GM19238 (cell line): ENCODE measurements around the gene CNRIP1.
A peak's percentile ranks its signal among the peaks of the same experiment; 100 is the strongest.
"Not testable (repeated sequence)": the region's sequence is repeated elsewhere in the genome, so short reads cannot be mapped to it uniquely, and the experiment has no call there.

Experiments
- DNase-seq: peaks from one replicate; pipeline ENCODE4 v3.0.0; 2011; ENCODE audit warnings: low spot score; ENCODE audit not compliant: insufficient read length

CNRIP1 gene

DNA sequence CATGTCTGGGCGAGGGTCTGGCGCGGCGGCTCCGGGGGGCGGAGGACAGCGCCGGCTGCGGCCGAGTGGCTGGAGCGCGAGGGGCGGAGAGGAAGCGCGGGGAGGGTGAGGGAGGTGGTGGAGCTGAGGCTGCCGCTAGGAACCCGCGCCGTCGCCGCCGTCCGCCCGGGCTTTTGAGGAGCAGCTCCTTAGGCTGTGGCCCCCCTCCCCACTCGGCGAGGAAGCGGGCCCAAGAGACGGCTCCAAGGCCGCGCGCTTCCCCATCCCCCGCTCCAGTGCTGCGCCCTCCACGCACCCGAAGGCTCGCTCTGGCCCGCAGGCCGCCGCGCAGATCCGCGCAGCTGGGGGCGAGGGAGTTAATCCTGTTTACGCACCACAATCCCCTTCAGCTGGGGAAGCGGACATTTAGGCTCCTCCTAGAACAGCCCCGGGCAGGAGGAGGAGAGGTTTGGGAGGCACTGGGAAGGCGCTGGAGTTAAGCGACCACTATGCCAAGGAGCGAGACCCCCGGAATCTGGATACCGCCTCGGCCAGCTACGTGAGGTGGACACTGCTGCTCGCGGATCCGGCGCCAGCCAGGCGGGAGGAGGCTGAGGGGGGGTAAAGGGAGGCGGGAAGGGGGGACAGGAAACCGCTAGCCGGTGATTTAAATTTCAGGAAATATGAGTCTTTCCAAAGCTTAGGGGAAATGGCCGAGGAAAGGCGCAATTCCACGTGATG lies at the start of gene CNRIP1:
Gene CNRIP1, minus strand, starts transcription at position 552 of the 720 bp plus-strand sequence. Its CDS starts 549 bp downstream, at position 3.
- no peak for DNase-seq

DNA sequence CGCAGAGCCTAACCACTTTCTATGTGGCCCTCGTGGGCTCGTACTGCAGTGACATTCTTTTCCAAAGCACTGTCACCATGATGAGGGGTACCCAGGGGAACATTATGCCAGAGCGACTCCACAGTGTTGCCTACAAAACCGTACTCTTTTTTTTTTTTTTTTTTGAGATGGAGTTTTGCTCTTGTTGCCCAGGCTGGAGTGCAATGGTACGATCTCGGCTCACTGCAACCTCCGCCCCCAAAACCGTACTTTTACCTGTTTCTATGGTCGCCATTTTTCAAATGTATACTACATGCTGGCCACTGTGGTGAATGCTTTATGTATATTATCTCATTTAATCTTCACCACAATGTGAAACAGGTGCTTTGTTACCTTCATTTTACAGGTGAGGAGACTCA lies 49.6 kb upstream of the CNRIP1 start:
- DNase-seq: no peak

DNA sequence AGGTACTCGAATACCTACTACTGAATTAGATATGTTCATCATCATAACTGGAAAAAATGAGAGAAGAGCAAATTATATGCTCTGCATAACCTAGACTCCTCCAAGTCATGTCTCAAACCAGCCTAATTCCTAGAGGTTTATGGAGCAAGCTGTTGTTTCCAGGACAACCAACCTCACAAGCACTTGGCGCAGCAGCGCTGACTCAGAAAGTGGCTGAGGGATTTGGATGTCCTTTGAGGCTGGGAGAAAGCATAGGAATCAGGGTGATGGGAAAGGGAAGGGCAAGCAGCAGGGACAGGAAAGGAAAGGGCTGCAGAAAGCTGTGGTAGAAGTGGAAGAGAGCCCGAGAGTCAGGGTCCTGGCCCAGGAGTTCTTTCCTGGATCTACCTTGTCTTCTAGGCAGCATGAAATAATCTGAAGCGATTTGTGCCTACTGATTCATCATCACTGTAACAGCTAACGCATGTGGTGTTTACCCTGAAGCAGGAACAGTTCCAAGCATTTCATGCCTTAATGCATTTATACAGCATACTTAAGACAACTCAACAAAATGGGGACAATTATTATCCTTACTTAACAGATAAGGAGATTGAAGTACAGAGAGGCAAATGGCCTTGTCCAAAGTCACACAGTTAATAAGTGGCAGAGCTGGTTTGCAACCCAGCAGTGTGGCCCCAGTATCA lies 49.0 kb upstream of the CNRIP1 start:
- DNase-seq: no peak

DNA sequence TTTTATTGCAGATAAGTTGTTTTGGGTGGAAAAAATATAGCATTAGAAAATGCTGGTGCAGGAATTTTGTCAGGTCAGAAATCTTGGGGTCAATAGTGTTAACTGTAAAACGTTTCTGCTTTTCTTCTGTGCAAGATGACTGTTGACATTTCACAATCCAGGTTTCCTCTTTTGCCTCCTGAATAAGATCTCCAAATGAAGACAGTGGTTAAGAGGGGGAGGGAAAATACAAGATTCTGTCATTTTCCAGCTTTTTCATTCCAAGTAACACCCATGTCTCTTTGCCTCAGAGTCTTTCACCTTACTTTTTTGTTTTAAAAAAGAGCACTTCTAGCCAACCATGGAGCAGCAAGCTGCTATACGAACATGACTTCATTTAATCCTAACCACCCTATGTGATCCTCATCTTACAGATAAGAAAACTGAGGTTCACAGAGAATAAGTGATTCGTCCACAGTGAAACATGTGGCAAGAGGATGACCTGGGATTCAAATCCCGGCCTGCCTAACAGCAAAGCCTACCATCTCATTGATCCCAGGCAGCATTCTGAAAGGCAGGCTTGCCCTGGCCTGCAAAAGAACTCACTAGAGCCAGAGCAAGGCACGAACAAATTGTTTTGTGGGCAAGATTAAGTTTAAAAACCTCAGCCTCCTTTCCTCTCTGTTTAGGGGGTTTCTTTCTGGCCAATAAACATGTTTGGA lies 48.4 kb upstream of the CNRIP1 start:
- no peak for DNase-seq

- DNase-seq: no peak
Measured at GRCh38 chr2:68366083-68366560, 46.4 kb upstream of the CNRIP1 start.

DNA sequence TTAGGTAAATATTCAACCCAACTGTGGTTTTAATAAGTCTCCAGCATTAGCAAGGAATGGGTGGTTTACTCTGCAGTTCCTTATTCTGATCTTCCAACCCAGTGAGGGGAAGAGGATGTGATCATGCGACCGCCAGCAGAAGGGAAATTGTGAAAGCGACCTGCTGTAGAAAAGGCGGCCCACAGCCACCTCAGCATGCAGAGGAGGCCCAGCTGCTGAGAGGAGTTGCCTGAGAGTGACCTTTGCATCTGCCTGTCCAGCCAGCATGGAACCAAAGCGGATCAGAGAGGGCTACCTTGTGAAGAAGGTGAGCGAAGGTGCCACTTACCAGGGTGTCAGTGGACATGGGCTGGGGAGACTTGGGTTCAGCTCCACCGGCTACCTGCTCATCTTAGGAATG lies 45.3 kb upstream of the CNRIP1 start, which contains the start of gene PLEK:
Gene PLEK, plus strand, starts transcription at position 196 of the 400 bp plus-strand sequence. Its CDS starts 70 bp downstream, at position 266.
- no peak for DNase-seq

DNA sequence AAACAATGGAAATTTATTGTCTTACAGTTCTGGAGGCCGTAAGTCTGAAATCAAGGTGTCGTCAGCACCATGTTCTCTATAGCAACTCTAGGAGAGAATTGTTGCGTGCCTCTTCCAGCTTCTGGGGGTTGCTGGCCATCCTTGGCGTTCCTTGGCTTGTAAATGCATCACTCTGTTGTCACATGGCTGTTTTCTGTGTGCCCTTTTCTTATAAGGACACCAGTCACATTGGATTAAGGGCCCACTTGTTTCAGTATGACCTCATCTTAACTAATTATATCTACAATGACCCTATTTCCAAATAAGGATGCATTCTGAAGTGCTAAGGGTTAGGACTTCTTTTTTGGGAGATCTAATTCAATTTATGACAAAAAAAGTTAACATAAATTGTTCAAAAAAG lies 44.0 kb upstream of the CNRIP1 start:
- no peak for DNase-seq

GRCh38 chr2:68362749-68363148 lies 43.0 kb upstream of the CNRIP1 start:
- DNase-seq: no peak

- peak; percentile 28 for DNase-seq
Measured at GRCh38 chr2:68362069-68362468, 42.3 kb upstream of the CNRIP1 start.

- DNase-seq: no peak
Measured at GRCh38 chr2:68359889-68360288, 40.1 kb upstream of the CNRIP1 start.

- peak; percentile 24 for DNase-seq
Measured at GRCh38 chr2:68357605-68358337, 38.0 kb upstream of the CNRIP1 start.

DNA sequence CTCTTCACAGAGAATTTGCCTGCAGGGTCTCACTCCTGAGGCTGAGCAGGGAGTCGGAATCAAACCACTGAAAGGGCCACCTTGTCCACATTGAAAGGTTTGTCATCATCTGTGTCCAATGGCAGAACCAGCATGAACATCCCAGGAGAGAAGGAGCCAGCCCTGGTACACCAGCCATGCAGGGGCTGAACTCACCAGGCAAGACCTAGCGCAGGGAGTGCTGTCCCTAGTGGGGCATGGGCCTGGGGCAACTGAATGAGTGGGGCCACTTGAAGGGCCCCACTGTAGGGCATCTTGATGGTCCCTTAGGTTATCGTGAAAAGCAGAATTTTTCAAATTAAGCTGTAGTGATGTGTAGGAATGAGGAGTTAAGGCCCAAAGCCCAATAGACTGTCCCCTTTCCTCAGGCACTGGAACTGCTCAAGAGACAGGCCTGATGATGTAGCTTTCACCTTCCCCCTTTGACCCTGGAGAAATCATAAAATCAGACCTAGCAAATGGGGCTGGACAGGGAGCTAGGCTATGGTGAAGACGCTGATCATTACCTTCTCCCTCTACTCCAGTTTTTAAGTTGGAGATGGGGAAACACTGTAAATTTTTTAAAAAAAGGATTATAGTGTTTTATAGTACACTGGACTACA lies 37.0 kb upstream of the CNRIP1 start:
- no peak for DNase-seq

DNA sequence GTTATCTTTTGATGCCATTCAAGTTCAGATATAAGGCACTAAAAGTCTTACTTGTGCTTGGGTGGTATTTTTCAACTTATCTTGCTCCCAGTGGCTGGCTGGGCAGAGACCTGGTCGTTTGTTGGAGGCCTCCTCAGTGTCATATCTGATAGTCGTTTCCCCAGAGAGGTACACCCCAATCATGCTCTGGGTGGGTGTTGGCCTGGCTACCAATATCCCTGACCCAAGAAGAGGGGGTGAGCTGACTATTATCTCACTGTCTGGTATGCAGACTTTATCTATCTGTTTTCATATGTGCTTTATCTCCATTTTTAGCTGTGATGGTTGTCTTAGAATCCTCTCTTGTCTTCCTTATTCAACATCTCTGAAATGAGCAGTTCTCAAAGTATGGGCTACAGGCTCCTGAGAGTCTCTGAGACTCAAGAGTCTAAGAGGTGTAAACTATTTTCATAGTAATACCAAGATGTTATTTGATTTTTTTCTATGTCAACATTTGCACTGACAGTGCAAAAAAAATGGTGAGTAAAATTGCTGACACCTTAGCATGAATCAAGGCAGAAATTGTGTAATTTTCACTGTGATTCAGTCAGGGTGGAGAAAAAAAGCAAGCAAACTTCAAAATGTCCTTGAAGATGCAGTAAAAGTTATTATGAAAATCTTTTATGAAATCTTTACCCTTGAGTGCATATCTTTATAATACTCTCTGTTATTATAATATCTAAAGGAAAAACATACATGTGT lies 33.1 kb upstream of the CNRIP1 start:
- no peak for DNase-seq

- DNase-seq: no peak
Measured at GRCh38 chr2:68351997-68352396, 32.2 kb upstream of the CNRIP1 start.

DNA sequence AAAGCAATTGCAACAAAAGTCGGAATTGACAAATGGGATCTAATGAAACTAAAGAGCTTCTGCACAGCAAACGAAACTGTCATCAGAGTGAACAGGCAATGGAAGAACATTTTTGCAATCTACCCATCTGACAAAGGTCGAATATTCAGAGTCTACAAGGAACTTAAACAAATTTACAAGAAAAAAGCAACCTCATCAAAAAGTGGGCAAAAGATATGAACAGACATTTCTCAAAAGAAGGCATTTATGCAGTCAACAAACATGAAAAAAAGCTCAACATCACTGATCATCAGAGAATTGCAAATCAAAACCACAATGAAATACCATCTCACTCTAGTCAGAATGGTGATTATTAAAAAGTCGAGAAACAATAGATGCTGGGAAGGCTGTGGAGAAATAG lies 29.3 kb upstream of the CNRIP1 start:
- not testable (repeated sequence) for DNase-seq

DNA sequence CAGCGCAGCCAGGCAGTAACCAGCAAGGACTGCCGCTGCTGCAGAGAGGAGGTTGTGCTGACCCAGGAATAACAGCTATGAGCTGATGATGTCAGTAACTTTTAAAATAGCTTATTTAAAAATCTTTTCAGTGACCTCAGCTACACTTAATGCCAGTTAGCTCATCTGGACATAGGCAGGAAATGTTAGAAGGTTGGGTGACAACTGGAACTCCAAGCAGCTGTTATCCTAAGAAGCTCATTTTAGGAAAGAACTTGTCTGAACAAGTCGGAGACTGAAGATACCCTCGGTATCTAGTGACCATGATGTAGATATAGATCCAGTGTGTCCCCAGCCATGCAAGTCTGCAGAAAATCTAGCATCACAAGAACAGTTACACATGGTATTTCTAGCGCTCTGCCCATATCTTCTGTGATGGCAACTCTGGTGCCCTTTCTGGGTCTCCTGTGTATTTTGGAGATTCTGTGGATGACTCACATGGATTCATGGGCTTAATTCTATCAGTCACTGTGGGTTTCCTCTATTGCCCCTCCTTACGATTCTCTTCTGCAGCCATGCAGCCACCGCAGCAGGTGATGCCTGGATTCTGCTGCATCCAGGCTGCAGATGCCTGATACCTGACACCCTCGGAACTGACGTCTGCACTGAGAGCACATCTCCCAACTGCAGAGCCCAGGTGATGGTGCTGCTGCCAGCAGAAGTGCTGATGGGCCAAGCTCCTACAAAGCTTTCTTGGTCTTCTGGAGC lies 25.6 kb upstream of the CNRIP1 start:
- no peak for DNase-seq

GRCh38 chr2:68344031-68344430 lies 24.3 kb upstream of the CNRIP1 start:
- DNase-seq: no peak

DNA sequence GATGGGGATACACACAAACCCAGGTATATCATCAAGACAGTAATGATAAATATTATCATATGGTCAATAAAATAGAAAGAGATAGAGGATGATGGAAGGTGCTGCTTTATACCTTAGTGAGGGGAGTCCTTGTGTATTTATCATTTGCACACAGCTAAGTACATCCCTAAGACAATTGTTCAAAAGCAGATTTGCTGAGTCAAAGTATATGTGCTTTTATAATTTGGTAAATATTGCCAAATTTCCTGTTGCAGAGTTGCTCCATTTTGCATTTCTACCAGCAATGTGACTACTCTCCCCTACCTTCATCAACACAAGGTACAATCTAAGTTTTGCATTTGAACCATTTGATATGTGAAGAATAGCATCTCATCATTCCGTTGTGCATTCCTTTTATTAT lies 22.7 kb upstream of the CNRIP1 start:
- DNase-seq: no peak

GRCh38 chr2:68341583-68341982 lies 21.8 kb upstream of the CNRIP1 start:
- no peak for DNase-seq

DNA sequence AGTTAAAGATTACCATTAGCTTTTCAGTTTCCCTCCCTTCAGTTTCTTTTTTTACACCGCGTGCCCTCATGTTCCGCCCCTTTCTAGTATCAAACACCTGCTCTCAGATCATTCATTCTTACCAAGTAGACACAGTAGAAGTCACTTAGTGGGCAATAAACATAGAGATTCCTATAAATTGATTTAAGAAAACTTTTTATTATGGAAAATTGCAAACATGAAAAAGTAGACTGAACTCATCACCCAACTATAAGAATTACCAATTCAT lies 21.2 kb upstream of the CNRIP1 start:
- DNase-seq: no peak
